IPS DF 19.7 (cell line): ENCODE data around the gene CFAP90.

ENCODE experiments used
- DNase-seq: peaks from one replicate; pipeline ENCODE4 v3.0.0-alpha.2; 2013; ENCODE audit warnings: low read depth, low spot score

The CFAP90 gene

DNA sequence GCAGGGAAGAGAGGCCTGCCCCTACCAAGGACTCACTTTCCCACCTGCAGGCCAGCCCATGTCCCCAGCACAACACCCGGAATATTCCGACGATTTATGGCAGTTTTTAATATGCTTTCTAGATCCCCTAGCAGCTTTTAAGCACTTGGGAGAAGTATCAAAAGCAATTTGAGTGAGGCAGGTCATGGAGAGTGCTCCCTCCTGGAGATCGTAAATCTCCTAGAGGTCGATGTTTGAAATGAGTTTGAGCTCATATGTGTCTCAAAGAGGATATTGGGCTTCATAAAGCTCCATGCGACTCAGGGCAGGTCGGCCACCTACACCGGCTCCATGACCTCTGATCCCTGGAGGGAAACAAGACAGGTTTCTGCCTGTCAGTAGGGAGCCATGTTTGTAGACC, 27.3 kb downstream of the CFAP90 start:
- no peak for DNase-seq

DNA sequence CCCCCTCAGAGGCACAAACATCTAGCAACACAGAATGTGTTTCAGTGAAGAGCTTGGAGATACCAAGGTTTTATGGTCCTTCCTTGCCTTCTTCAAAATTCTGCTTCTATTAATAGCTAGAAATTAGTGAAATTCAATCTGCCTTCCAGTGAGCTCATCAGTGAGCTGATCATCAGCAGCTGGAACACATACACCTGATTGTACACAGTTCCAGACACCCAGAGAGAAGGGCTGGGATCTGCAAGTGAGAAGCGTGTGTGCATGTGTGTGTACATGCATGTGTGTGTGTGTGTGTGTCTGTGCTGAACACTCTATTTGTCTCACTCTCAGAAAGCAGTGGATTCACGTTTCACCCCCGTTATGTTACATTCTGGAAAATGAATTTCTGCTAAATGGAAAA, 28.5 kb downstream of the CFAP90 start:
- DNase-seq: no peak

DNA sequence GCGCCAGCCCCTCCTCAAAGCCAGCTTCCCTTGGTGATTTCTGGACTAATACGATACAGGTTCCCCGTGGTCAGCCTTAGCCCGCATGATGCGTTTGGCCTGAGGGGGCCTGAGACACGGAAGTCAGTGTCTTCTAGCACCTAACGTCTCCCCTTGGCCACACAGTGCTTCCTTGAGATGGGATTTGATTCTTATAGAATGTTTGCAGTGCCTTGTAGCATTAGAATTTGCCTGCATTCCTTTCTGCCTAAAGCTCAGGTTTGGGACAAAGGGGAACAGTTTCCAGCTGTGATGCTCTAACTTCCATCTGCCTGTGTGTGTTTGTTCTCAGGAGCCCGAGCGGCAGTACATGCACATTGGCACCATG, 34.4 kb downstream of the CFAP90 start:
- no peak for DNase-seq

DNA sequence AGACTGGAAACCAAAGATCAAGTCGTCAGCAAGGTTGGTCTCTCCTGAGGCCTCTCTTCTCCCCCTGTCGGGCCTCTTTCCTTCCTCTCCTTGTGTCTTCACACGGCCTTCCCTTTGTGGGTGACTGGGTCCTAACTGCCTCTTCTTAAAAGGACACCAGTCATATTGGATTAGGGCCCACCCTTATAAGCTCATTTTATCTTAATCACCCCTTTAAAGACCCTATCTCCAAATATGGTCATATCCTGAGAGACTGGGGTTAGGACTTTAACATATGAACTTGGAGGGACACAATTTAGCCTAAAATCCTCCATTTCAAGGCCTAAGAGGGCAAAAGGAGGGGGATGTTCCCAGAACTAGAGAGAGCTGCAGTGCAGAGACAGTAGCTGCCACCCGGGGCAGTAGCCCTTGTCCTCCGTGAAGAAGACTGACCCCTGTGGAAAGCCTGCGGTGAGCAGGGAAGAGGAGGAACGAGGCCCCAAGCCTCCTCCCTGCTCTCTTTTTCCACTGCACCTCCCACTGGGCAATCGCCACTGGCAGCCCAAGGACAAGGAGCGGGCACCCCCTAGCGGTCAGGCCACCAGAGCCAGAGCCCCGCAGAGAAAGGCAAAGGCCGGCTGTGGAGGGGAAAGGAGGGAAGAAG, 34.9 kb downstream of the CFAP90 start:
- DNase-seq: peak; percentile 84

DNA sequence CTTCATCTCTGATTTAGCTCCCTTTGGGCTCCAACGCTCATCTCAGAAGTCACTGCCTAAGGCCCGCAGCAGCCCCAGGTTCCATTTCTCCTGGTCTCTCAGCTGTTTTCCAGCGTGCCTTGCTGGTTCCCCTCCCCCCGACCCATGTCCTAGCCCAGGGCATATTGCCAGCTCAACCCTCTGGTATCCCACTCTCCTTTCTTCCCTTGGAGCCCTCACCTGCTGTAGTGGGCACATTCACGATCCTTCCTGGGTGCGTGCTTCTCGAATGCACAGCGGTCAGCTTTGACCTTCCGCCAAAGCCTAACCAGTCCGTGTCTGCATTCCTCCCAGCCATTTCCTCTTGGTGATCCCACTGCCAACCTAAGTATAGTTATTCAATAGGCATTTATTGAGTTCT, 36.1 kb downstream of the CFAP90 start:
- DNase-seq: no peak

DNA sequence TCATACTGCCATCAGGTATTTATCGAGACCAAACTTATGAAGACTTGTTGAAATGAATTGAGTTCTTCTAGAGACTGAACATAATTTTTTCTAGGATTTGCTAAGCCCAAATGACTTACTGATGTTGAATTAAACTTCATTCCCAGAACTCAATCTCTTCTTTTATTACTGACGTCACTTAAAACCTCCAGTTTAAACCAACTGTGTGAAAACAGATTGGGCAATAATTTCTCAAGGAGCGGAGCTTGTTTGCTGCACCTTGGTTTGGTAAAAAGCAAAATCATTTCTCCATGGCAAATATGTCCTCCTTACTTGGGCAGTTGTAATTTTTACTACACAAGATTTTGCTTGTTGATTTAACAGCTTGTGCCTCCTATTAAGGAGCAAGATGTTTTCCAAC, 37.4 kb downstream of the CFAP90 start:
- no peak for DNase-seq

DNA sequence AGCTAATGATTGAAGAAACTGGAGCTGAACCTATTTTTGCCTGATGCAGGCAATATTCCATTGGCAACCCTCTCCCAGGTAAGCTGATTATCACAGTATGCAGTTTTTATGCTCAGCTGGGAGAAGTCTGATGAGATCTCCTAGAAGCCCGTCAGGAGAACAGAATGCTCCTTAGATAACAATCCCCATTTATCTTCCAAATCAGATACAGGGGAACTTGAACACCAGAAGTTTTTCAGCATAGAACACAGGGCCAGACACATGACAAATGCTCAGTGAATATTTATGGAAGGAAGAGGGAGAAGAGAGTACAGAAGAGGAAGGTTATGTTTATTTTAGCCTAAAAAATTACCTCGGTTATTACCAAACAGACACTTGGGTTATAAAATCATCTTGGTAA, 37.9 kb downstream of the CFAP90 start:
- DNase-seq: no peak

DNA sequence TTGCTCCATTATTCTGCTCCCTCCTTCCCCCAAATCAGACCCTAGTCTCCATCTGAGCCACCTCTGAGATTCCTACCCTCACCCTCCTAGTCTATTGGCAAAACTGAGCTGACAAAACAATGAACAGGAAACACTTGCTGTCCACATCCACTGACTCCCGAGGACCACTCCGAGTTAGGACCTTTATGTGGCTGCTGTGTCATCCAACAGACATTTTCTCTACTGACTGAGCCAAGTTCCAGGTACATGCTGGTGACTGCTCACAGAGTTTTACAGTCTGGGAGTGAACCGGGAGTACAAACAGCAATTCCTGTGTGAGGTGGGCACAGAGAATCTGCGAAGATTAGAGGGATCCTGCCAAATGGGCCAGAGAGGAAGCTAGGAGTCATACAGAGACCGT, 39.2 kb downstream of the CFAP90 start:
- no peak for DNase-seq

DNA sequence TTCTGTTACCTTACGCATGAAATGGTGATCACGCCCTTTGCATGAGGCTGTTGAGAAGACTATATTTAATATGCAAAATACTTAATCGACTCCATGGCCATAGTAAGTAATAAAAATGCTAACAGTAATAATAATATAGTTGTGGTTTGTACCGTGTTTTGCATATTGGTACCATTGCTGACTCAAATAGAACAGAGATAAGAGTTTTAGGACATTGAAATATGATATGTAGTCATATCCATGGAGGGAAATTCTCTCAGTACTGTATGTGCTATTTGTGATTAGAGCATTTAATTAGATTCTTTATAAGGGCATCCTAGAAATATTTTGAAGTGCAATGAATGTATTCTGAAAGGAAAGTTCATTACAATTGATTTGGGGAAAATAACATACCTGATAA, 41.9 kb downstream of the CFAP90 start:
- no peak for DNase-seq

DNA sequence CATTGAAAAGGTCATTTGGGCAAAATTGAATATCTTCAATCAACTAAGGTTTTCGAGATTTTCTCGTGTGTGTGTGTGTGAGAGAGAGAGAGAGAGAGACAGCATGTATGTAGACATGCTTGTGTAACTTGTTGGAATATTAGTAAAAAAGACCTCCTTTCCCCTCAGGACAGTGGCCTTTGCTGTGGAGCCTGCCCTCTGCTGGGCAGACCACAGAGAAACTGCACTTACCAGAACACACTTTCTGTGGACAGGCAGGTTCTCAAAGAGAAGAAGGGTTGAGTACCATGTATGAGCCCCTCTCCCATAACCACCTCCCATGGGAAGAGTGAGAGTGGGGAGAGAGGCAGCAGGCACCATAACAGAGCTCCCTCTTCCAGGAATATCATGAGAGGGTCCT, 45.6 kb downstream of the CFAP90 start:
- no peak for DNase-seq

DNA sequence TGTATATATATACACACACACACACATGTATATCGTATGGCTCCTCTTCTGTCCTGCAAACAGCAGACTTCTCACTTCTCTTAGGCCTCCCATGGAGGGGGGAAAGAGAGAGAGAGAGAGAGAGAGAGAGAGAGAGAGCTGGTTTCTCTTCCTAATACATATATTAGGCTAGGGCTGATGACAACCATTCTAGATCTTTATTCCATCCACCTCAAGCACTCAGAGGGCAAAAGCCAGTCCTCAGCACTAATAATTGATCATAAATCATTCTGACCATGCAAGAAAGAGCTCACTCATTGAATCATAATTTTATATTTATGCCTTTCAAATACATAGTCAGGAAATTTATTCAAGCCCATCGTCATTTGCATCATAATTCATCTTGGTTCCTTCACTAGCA, 47.0 kb downstream of the CFAP90 start:
- DNase-seq: no peak

DNA sequence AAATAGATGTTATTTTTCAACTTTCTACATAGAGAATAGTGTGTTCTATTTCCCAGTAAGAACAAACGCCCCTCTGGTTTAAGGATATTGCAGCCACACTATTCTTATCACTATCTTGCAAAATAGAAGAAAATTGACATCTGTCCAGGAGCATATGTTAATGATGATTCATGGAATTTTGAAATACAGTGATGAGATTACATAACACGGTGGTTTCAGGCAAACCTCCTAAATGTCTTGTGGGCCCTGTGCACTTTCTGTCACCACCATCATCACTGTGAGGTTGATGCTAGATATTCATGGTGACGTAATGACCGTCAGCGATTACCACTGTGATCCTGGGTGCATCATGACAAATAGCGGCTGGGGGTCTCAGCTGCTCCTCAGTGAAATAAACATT, 48.1 kb downstream of the CFAP90 start:
- DNase-seq: no peak

DNA sequence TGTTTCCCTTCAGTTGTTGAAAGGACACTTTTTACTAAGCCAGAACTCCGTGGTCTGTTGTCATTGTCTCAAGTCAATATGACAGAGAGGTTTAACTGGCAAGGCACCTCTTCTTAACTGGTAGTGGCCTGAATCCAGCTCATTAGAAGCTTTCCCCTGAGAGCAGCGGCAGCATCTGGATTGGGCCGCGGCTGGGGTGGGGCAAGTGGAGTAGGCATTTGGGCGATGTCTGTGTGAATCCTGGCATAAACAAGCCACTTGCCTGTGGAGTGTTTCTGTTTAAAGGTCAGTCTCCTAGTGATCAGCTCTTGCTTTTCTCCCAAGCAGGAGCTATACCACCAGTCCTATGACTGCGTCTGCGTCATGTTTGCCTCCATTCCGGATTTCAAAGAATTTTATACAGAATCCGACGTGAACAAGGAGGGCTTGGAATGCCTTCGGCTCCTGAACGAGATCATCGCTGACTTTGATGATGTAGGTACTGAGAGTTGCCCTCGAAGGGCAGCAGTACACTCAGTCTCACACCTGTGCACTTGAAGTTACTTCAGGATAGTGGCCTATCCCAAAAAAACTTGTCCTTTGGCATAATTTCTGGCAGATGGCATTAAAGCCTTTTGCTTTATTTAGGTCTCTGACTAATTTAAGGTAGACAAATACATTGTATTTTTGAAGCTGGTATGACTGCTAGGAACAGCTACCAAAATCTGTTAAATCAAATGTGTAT, 48.9 kb downstream of the CFAP90 start:
- DNase-seq: no peak

DNA sequence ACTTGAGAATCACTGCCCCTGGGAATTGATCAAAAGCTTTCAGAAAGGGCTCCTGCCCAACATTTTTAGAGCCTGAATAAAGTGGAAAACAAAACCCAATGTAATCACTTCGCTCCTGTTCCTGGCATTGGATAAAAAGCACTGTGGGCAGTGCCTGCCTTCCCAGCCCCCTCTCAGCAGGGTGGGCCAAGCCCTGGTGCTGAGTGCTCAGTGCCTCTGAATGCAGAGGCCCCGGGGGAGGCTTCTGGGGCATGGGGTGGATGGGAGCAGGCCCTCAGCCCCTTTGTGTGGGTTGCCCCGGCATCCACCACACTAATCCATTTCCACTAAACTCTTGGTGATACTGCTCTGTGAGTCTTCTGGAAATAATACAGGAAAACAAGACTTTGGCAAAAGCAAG, 55.6 kb downstream of the CFAP90 start:
- DNase-seq: no peak

DNA sequence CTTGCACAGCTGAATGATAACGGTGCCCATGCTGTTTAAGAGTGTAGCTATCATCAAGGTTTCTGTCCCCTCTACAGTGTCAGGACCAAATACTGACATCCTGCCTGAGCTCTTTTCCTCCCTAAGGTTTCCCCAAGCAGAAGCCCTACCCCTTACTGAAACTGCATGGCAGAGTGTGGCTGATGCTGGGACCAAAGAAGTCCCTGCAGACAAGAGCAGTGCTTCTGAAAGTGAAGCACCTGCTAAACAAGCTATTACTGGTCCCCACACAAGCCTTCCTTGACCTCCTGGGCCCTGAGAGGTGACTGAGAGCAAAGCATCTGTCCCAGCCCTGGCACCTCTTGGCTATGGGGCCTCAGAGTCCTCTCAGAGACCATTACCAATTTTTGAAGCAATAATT, 56.1 kb downstream of the CFAP90 start:
- no peak for DNase-seq

DNA sequence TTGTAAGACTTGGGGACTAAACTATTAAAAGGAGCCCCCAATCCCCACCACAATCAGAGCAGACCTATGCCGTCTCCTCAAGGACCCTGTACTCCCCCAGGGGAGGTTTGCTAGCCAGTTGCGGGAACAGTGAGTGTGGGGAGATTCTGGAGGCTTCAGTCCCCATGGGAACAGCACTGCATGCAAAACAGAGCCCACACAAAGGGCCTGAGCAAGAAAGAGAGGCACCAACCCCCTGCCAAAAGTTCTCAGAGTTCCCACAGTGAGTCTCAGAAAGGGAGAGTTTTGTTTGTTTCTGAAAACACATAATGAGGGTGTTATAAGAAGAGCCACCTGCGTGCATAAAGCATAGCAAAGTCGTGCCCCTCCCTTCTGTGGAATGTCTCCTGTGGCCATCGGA, 56.6 kb downstream of the CFAP90 start:
- DNase-seq: no peak

DNA sequence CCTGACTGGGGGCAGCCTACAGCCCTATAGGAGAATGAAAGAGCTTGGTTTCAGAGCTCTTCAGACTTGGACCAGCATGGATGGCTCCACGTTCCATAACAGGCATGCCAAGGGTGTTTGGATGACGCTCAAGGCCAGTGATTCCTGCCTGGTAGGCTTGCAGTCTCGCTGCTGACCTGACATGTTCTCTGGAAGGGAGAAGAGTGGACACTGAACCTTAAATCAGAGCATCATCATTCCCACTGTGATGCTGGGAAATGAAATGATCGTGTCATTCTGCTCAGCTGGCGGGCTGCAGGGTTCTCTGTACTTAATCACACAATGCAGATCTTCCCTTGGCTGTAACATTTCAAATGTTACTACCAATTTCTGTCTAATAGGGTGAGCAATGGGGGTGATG, 57.0 kb downstream of the CFAP90 start:
- DNase-seq: no peak

DNA sequence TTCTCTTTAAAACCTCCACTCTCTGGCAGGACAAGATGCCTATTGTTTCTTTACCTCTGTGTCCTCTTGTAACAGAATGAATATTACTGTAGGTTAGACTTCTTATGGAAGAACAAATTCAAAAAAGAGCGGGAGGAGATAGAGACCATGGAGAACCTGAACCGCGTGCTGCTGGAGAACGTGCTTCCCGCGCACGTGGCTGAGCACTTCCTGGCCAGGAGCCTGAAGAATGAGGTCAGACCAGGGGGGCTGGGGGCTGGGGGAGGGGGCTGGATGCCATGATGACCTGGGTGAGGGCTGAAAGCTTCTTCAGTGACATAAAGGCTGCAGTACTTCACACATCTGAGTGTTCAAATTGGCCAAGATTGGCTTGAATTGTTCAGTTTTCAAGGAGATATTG, 61.4 kb downstream of the CFAP90 start:
- no peak for DNase-seq

DNA sequence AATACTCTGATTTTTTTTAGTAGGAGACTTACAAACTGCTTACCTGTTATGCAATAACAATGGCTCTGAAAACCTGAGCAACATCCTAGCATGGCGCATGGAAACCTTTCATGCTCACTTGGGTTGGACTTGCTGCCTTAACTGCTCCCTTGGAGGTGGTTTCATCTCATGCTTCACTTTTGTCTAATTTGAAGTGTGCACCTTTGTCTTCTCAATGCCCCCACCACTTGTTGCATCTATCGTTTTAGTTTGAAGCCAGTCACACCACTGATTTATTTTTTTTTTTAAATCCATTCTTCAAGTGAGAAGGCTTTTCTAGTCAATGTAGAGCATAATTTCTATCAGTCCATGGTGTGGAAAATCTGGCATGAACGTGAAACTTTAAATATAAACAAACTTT, 63.2 kb downstream of the CFAP90 start:
- no peak for DNase-seq

DNA sequence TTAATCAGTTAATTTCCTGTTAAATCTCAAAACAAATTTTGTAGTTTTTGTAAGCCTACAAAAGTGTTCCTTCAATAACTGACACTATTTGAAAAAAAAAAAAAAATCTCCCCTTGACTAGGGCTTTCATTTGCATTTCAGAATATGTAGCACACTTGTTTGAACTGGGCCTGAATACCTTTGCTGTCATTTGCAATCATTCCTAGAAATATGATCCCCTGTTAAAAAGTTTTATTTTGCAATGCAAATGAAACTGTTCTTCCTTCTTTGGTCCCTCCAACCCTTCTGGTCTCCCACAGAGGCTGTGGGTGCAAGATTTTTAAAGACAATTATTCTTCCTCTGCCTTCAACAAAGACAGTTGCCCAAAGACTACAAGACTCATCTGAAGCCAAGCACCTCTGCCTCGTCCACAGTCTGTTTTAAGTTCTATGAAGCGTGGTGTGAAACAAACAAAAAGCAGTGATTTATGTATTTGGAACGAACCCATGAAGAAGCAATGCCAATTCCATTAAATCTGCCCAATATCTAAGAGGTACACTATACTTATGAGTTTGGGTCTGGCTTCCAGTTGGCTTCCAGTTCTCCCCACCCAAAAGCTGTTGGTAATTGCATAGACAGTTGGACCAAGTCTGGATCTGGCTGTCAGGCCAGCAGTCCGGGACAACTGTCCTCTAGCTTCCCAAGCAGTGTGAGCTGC, 66.1 kb downstream of the CFAP90 start:
- DNase-seq: no peak

DNA sequence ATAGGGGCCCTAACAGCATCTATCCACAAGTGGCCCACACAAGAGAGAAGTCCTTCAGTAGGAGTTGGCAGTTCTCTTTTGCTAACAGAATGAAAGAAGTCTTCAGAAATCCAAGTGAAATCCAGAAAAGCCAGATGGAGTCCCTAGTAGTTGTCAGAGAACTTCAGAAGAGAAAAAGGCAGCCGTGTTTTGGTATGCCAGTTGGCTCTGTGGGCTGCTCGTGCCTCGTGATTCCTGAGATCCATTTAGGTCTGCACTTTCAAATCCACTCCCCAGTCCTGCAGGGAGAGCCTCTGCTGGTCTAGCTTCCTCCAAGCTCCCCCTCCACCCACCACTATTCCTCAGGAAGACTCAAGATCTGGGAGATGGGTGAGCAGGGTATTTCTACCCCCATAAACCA, 69.0 kb downstream of the CFAP90 start:
- no peak for DNase-seq
